Stimulated activated CD8-positive, alpha-beta memory T cell treated with anti-CD3 and anti-CD28 coated beads, Interleukin-12 subunit alpha, Interleukin-12 subunit beta, amount 100 ng/mL, for 24 hours (primary cell): ENCODE data around the gene CLCNKA.
"Not testable (repeated sequence)": the region's sequence is repeated elsewhere in the genome, so short reads cannot be mapped to it uniquely, and the experiment has no call there.

Experiments
- DNase-seq: peaks from one replicate; pipeline ENCODE4 v3.0.0-alpha.2; 2020; ENCODE audit errors: extremely low read depth

CLCNKA gene

DNA sequence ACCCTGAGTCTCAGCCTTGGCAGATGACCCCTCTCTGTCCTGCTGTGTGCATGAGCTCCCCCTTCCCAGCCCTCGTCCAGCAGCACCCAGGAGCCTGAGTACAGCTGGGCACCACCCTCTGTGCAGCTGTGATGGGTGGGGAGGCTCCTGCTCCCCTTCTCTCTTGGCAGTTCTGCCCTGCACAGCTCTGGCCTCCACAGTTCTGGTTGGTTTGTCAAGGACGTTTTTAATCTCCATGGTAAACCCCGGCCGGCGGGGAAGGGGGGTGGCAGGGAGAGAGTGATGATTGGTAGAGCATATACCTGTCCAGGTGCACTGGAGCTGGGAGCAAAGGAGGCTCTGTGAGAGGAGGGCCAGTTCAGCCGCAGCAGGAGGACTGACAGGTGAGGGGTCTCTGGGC, at the start of gene CLCNKA:
CLCNKA (plus strand) TSS at position 356 of the 400 bp plus-strand sequence. CDS start 584 bp downstream, outside the sequence.
- no peak for DNase-seq

GRCh38 chr1:15972409-15972808, 49.4 kb upstream of the CLCNKA start:
- no peak for DNase-seq

DNA sequence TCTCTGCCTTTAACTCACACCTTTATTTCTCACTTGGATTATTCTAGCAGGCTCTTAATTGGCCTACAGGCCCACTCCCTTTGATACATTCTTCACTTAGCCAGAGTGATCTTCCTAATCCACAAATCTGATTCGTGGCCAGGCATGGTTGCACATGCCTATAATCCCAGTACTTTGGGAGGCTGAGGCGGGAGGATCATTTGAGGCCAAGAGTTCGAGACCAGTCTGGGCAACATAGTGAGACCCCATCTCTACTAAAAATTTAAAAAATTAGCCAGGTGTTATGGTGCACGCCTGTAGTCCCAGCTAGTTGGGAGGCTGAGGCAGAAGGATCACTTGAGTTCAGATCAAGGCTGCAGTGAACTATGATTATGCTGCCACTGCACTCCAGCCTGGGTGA, 48.1 kb upstream of the CLCNKA start:
- no peak for DNase-seq

- DNase-seq = no peak
Measured at GRCh38 chr1:15974855-15975254, 47.0 kb upstream of the CLCNKA start.

- peak; percentile 59 for DNase-seq
Measured at GRCh38 chr1:15975358-15975804, 46.5 kb upstream of the CLCNKA start.

DNA sequence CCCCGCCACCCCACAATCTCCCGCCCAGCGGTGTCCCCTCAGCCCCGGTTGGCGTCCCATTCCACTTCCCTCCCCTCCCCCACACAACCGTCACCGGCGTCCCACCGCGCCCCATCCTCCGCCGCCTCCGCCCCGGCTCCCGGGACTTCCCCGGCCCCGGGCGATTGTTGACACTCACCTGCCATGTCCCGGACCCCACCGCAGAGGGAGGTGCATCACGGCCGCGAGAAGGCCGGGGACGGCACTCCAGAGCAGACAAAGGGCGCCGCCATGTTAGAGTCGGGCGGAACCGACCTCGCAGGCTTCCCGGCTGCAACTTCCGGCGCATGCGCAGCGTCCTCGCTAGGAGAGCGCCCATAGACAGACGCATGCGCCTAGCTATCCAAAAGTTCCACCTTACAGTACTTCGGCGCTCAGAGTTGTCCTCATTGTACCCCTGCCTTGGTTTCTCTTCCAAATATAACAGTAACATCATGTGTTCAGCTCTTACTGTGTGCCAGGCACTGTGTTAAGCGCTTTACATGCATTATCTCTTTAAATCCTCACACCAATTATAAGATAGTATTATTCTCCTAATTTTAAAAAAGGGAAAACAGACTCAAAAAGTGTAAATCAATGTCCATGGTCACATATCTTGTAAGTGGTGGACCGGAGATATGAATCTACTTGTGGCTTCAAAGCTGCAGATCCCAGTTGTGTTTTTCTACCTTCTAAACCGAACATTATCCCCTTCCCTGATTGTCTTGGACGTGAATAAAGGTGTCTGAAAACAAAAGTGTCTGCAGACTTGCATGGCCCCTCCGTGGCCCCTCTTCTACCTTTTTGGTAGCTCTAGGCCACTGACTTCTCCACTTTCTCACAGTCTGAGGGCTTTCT, 45.8 kb upstream of the CLCNKA start, which contains the start of gene ZBTB17:
ZBTB17 (minus strand) TSS at position 297 of the 876 bp plus-strand sequence. CDS start 27,606 bp downstream, outside the sequence.
- peak; percentile 87 for DNase-seq

DNA sequence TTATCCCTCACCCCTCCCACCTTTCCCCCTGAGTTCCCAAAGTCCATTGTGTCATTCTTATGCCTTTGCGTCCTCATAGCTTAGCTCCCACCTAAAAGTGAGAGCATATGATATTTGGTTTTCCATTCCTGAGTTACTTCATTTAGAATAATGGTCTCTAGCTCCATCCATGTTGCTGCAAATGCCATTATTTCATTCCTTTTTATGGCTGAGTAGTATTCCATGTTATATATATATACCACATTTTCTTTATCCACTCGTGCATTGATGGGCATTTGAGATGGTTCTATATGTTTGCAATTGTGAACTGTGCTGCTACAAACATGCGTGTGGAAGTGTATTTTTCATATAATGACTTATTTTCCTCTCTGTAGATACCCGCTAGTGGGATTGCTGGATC, 43.9 kb upstream of the CLCNKA start:
- DNase-seq = not testable (repeated sequence)

GRCh38 chr1:15981679-15982078, 40.2 kb upstream of the CLCNKA start:
- no peak for DNase-seq

DNA sequence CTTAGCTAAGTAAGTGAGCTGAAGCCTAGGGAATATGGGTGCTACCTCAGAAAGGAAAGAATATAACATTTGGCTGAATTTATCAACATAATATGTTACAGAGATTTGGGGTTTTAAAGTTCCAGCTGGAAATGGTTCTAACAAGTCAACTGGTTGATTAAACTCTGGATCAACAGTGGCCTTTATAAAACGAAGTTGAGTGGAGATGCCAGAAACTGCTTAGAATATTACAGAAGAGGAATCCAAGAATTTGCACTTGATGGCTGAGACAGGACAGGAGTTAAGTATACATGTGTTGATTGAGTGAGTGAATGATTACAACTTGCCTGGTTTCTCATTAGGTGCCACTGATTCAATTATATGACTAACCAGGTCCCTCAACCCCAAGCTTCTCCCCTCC, 38.6 kb upstream of the CLCNKA start:
- DNase-seq = no peak

- DNase-seq = no peak
Measured at GRCh38 chr1:15985611-15986297, 36.1 kb upstream of the CLCNKA start.

DNA sequence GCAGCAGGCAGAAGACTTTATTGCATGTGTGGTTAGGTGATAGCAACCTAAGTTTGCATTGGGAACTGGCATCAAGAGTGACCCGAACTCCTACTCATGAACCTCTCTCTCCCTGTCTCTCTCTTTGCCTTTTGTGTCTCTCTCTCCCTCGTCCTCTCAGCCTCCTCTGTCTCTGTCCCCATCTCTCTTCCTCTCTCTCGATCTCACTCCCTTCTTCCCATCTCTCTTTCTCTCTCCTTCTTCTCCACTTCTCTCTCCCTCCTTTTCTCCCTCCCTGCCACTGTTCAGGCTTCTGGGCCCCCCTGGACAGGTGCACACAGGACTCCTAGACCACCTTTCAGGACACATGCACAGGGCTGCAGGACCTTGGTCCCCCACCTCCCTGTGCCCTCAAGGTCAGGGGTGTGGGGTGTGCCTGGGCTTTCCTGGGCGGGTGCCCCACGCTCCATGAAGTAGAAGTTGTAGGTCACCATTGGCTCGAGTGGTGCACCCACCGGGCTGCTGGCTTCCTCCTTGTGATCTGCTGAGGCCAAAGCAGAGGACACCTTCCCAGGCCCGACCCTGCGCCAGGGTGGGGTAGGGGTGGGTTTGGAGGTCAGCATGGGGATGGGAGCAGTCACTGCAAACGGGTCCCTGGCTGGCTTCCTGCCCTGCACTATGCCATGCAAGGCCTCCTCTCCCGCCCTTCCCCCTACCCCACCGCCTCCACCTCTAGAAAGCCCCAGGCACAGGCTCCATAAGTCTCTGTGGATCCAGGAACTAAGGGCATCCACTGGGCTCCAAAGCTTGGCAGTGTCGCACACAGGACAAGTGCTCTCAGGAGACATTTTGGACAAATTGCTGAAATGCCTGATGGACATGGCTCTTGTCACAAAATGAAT, 32.7 kb upstream of the CLCNKA start:
- no peak for DNase-seq

- no peak for DNase-seq
Measured at GRCh38 chr1:15989776-15990175, 32.1 kb upstream of the CLCNKA start.

DNA sequence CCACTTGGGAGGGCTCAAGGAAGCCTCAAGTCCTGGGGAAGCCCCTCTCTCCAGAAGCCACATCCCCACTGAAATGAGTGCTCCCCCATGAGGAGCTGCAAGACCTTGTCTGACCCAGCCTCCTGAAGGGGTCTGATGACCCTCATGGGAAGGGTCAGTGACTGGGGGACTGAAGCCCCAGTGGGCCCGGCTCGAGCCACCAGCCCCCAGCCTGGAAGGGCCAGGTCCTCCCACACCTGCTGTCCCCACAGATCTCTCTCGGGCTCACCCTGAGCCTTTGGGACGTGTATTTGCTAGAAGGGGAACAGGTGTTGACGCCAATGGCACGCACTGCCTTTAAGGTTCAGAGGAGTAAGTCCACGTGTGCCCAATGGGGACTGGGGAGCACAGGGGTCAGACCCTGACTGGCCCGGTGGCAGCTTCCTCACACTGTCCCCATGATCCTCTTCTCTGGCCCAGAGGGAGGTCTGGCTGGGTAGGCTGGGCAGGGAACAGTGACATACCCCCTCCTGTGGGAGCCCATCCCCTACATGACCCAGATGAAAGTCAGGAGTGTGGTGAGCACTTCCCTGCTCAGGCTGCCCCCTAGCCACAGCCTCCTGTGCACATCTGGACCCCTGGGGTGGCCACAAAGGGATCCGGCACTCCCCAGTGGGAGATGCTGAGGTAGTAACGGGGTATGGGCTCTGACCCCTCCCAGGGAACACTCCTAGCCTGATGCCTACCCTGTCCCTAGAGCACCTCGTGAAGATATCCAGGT, 30.2 kb upstream of the CLCNKA start:
- DNase-seq = no peak

DNA sequence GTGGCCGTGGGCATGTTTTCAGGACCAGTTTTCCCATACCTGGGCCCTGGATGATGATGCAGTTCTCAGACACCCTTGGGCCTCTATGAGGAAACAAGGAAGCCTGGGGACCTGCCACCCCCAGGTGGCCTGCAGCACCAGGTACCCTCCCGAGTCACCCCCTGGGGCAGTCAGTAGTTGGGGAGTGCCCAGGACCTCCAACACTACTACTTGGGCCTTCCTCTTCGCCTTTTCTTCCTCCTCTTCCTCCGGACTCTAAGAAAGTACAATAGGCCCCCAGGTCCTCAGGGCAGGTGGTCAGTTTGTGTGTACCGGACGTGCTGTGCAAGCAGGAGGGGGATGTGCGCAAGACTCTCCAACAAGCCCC, 29.7 kb upstream of the CLCNKA start:
- no peak for DNase-seq

DNA sequence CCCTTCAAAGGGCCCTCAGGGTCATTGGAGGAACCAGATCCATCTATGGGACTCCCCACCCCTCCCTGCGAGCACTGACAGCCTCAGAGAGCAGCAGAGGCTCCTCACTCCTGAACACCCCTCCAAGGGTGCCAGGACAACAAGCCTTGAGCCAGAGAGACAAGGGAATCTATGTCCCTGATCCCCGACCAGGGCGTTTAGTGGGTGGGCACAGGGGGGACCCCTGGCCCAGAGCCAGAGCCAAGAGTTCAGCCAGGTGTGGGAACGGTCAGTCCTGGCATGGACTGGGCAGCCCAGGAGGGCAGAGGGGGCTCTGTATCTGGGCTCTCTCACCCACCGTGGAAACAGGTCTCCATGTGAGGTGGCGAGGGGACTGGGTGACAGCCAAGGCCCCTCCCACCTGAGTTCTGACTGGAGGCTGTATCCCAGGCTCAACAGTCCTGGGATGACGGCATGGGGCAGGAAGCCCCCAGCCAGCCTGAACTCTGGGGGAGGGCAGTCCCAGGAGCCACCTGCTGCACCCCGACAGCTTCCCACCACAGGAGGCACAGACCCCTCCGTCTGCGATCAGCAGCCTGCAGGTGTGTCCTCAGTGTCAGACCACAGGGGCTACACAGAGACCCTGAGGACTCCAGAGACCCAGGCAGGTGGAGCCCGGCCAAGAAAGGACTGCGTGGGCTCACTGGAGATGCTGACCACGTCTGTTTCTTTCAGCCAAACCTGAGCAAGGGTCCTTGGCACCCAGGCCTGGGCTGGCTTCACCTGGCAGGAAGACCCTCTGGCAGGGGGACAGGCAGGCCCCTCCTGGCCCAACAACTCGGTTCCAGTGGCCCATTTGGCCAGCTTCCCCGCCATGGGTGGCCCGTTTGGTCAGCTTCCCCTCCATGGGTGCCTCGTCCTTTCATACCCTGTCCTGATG, 29.0 kb upstream of the CLCNKA start:
- DNase-seq = no peak

GRCh38 chr1:15993666-15994065, 28.2 kb upstream of the CLCNKA start:
- no peak for DNase-seq

GRCh38 chr1:15994081-15994480, 27.8 kb upstream of the CLCNKA start:
- no peak for DNase-seq

- DNase-seq = no peak
Measured at GRCh38 chr1:15994590-15995351, 27.1 kb upstream of the CLCNKA start.

GRCh38 chr1:15997076-15997585, 24.7 kb upstream of the CLCNKA start:
- DNase-seq = no peak
